ENCODE results near the gene MYZAP. TPM values are rescaled to one million over a fixed set of nuclear protein-coding genes. Genes with fewer than 3 reads are reported as not detected.

The MYZAP gene
- total RNA-seq, 1 donor, result 0.43 TPM

- no peak for TF ChIP-seq CTCF (IDR thresholded peaks at IDR 0.05; ENCODE audit: insufficient read depth, low read depth, low read length)
- no peak overlapping the region for H3K4me3 ChIP-seq (ENCODE audit: low read depth, low read length)
- no peak for DNase-seq (ENCODE audit: low read depth)
These were observed 33.0 kb downstream of the MYZAP start for GRCh38 chr15:57624730-57625129.

GRCh38 chr15:57625703-57626448 lies 34.2 kb downstream of the MYZAP start:
- no peak overlapping the region for H3K4me3 ChIP-seq (ENCODE audit: low read depth, low read length)
- TF ChIP-seq CTCF (IDR thresholded peaks at IDR 0.05; ENCODE audit: insufficient read depth, low read depth, low read length), result no peak
- DNase-seq (ENCODE audit: low read depth), result no peak

GRCh38 chr15:57626713-57627440 lies 35.2 kb downstream of the MYZAP start:
- DNase-seq (ENCODE audit: low read depth), result no peak
- H3K4me3 ChIP-seq (ENCODE audit: low read depth, low read length), result no peak overlapping the region
- TF ChIP-seq CTCF (IDR thresholded peaks at IDR 0.05; ENCODE audit: insufficient read depth, low read depth, low read length), result no peak

GRCh38 chr15:57631386-57632110 lies 39.8 kb downstream of the MYZAP start:
- H3K4me3 ChIP-seq (ENCODE audit: low read depth, low read length), result no peak overlapping the region
- TF ChIP-seq CTCF (IDR thresholded peaks at IDR 0.05; ENCODE audit: insufficient read depth, low read depth, low read length), result no peak
- no peak for DNase-seq (ENCODE audit: low read depth)

GRCh38 chr15:57634290-57634689 lies 42.6 kb downstream of the MYZAP start:
- TF ChIP-seq CTCF (IDR thresholded peaks at IDR 0.05; ENCODE audit: insufficient read depth, low read depth, low read length), result no peak
- H3K4me3 ChIP-seq (ENCODE audit: low read depth, low read length), result no peak overlapping the region
- no peak for DNase-seq (ENCODE audit: low read depth)

- no peak for TF ChIP-seq CTCF (IDR thresholded peaks at IDR 0.05; ENCODE audit: insufficient read depth, low read depth, low read length)
- DNase-seq (ENCODE audit: low read depth), result no peak
These were observed 43.7 kb downstream of the MYZAP start for GRCh38 chr15:57635300-57635909.

More at GRCh38 chr15:57635300-57635909, 43.7 kb downstream of the MYZAP start:
- H3K4me3 ChIP-seq (ENCODE audit: low read depth, low read length), result no peak overlapping the region

Measured in fibroblast of villous mesenchyme (primary cell).